Mammary microvascular endothelial cell (primary cell): ENCODE results near the gene OGDH. TPM values are rescaled to one million over a fixed set of nuclear protein-coding genes. Genes with fewer than 3 reads are reported as not detected.

Experiments used
- total RNA-seq: library from RNA; depleted of rRNA; stranded (reverse); fragments of >200 nt; gene quantifications from 2 replicates; pipeline ENCODE4 v1.2.3, GENCODE V29; 2015

The OGDH gene
- total RNA-seq = 102 and 109 TPM in 2 replicates

GRCh38 chr7:44606341-44607140 lies at the start of gene OGDH:
TSS of gene OGDH (plus strand) at chr7:44606627. CDS start at chr7:44624344, 17,717 bp downstream.

GRCh38 chr7:44573464-44574286 lies 32.8 kb upstream of the OGDH start, which contains the start of gene DDX56:
TSS of gene DDX56 (minus strand) at chr7:44573908. CDS start at chr7:44573895, 13 bp downstream.

GRCh38 chr7:44581879-44582603 lies 24.4 kb upstream of the OGDH start, which contains the start of gene TMED4:
TSS of gene TMED4 (minus strand) at chr7:44582231. CDS start at chr7:44582206, 25 bp downstream.

GRCh38 chr7:44748045-44748947 lies 141.9 kb downstream of the OGDH start, which contains the start of gene ZMIZ2:
TSS of gene ZMIZ2 (plus strand) at chr7:44748847. CDS start at chr7:44756250, 7,403 bp downstream.

Other genes with a start within 250 kb of the OGDH start
- gene NUDCD3, start 116.0 kb upstream of the OGDH start, total RNA-seq = 60.5 and 62.0 TPM in 2 replicates
- gene NPC1L1, start 65.3 kb upstream of the OGDH start, total RNA-seq = not detected in 2 replicates
- 74.0 and 77.9 TPM in 2 replicates for gene DDX56, start 32.7 kb upstream of the OGDH start, total RNA-seq
- 97.1 and 97.9 TPM in 2 replicates for gene TMED4, start 24.4 kb upstream of the OGDH start, total RNA-seq
- 14.9 and 21.5 TPM in 2 replicates for gene ZMIZ2, start 142.2 kb downstream of the OGDH start, total RNA-seq
- gene PPIA, start 190.1 kb downstream of the OGDH start, total RNA-seq = 5,102 and 5,188 TPM in 2 replicates
- gene H2AZ2, start 241.5 kb downstream of the OGDH start, total RNA-seq = 204 and 221 TPM in 2 replicates